ENCODE data around the gene CTU2. TPM values are rescaled to one million over a fixed set of nuclear protein-coding genes. Genes with fewer than 3 reads are reported as not detected.
A peak's percentile ranks its signal among the peaks of the same experiment; 100 is the strongest.

Gene CTU2
- total RNA-seq, 1 experiment from 2014 or later = 39.4 TPM

- TF ChIP-seq EZH2 (IDR thresholded peaks at IDR 0.05; ENCODE audit: low read length, unreplicated experiment) = no peak
- no peak for TF ChIP-seq CTCF (conservative IDR thresholded peaks at IDR 0.05; ENCODE audit: low read depth, low read length)
- no peak for TF ChIP-seq EZH2phosphoT487 (IDR thresholded peaks at IDR 0.05; ENCODE audit: borderline replicate concordance, low read length)
- POLR2A ChIA-PET (ENCODE audit: unreplicated experiment) = no interaction called here
Measured at GRCh38 chr16:88669980-88670379, 36.3 kb upstream of the CTU2 start.

GRCh38 chr16:88671806-88672205 is 34.5 kb upstream of the CTU2 start:
- ChIA-PET POLR2A (ENCODE audit: unreplicated experiment) (no interaction called here), CTCF (no interaction called here)
- TF ChIP-seq EZH2 (IDR thresholded peaks at IDR 0.05; ENCODE audit: low read length, unreplicated experiment) = no peak
- no peak for TF ChIP-seq CTCF (conservative IDR thresholded peaks at IDR 0.05; ENCODE audit: low read depth, low read length)
- TF ChIP-seq EZH2phosphoT487 (IDR thresholded peaks at IDR 0.05; ENCODE audit: borderline replicate concordance, low read length) = no peak
- Histone ChIP-seq H3K4me2 (ENCODE audit: low read length) (no peak overlapping the region), H3K4me1 (ENCODE audit: insufficient read depth, low read length) (no peaks in the 10 kb centered on the region), H2AFZ (ENCODE audit: low read length) (no peak overlapping the region), H3K27me3 (ENCODE audit: low read length) (no peaks in the 10 kb centered on the region), H3K9ac (ENCODE audit: low read length) (no peak overlapping the region), H4K20me1 (ENCODE audit: low read length) (no peaks in the 10 kb centered on the region), H3F3A (ENCODE audit: low read length, unreplicated experiment) (no peaks in the 10 kb centered on the region), H3K27ac (ENCODE audit: low read length) (no peak overlapping the region), H3K79me2 (ENCODE audit: low read length) (no peaks in the 10 kb centered on the region), H3K4me3 (ENCODE audit: low read length) (no peak overlapping the region), H3K9me2 (replicated peaks; ENCODE audit: low read length) (no peaks in the 10 kb centered on the region), H3K9me3 (ENCODE audit: low read length) (no peaks in the 10 kb centered on the region), H3K36me3 (ENCODE audit: low read depth, low read length) (no peaks in the 10 kb centered on the region)
- intact Hi-C loops (cut with micrococcal nuclease) = no loop called here
- BruUV-seq (replicated peaks) = no TSS peak
- ATAC-seq (no peak), DNase-seq (no peak)

More at GRCh38 chr16:88669980-88670379, 36.3 kb upstream of the CTU2 start:
- no peak overlapping the region for H3K4me3 ChIP-seq (ENCODE audit: low read length)
- H3K4me1 ChIP-seq (ENCODE audit: insufficient read depth, low read length) = no peaks in the 10 kb centered on the region
- no peaks in the 10 kb centered on the region for H3K9me2 ChIP-seq (replicated peaks; ENCODE audit: low read length)
- no peaks in the 10 kb centered on the region for H3K9me3 ChIP-seq (ENCODE audit: low read length)
- no peaks in the 10 kb centered on the region for H3K36me3 ChIP-seq (ENCODE audit: low read depth, low read length)
- DNase-seq (no peak), ATAC-seq (no peak)
- CTCF ChIA-PET = no interaction called here
- H3K79me2 ChIP-seq (ENCODE audit: low read length) = no peaks in the 10 kb centered on the region
- no TSS peak for BruUV-seq (replicated peaks)
- no peak overlapping the region for H3K27ac ChIP-seq (ENCODE audit: low read length)
- H4K20me1 ChIP-seq (ENCODE audit: low read length) = no peaks in the 10 kb centered on the region
- no peaks in the 10 kb centered on the region for H3K27me3 ChIP-seq (ENCODE audit: low read length)
- intact Hi-C loops (cut with micrococcal nuclease) = no loop called here
- no peaks in the 10 kb centered on the region for H3F3A ChIP-seq (ENCODE audit: low read length, unreplicated experiment)
- no peak overlapping the region for H3K4me2 ChIP-seq (ENCODE audit: low read length)
- H3K9ac ChIP-seq (ENCODE audit: low read length) = no peak overlapping the region
- H2AFZ ChIP-seq (ENCODE audit: low read length) = no peak overlapping the region

- DNase-seq = no peak
- Histone ChIP-seq H3K4me1 (ENCODE audit: insufficient read depth, low read length) (no peaks in the 10 kb centered on the region), H3F3A (ENCODE audit: low read length, unreplicated experiment) (no peaks in the 10 kb centered on the region), H3K4me2 (ENCODE audit: low read length) (no peak overlapping the region), H3K27ac (ENCODE audit: low read length) (no peak overlapping the region), H3K9me2 (replicated peaks; ENCODE audit: low read length) (no peaks in the 10 kb centered on the region), H4K20me1 (ENCODE audit: low read length) (no peaks in the 10 kb centered on the region), H3K36me3 (ENCODE audit: low read depth, low read length) (no peaks in the 10 kb centered on the region), H3K27me3 (ENCODE audit: low read length) (no peaks in the 10 kb centered on the region), H2AFZ (ENCODE audit: low read length) (no peak overlapping the region), H3K79me2 (ENCODE audit: low read length) (no peaks in the 10 kb centered on the region), H3K4me3 (ENCODE audit: low read length) (no peak overlapping the region), H3K9ac (ENCODE audit: low read length) (no peak overlapping the region), H3K9me3 (ENCODE audit: low read length) (no peaks in the 10 kb centered on the region)
- no peak for ATAC-seq
- no peak for TF ChIP-seq EZH2phosphoT487 (IDR thresholded peaks at IDR 0.05; ENCODE audit: borderline replicate concordance, low read length)
- TF ChIP-seq CTCF (conservative IDR thresholded peaks at IDR 0.05; ENCODE audit: low read depth, low read length) = 0 out of 2 replicates have a peak, but pooled peaks have one; percentile 24
- no TSS peak for BruUV-seq (replicated peaks)
- POLR2A ChIA-PET (ENCODE audit: unreplicated experiment) = interaction anchor here (0.5 kb wide), 1 partner anchor 108 kb away, joined by 4 read pairs; no protein-coding TSS in a partner anchor
- CTCF ChIA-PET = no interaction called here
- intact Hi-C loops (cut with micrococcal nuclease) = no loop called here
Measured at GRCh38 chr16:88672776-88673175, 33.5 kb upstream of the CTU2 start.
